Measurements from ENCODE around the gene ADAT3.

DNA sequence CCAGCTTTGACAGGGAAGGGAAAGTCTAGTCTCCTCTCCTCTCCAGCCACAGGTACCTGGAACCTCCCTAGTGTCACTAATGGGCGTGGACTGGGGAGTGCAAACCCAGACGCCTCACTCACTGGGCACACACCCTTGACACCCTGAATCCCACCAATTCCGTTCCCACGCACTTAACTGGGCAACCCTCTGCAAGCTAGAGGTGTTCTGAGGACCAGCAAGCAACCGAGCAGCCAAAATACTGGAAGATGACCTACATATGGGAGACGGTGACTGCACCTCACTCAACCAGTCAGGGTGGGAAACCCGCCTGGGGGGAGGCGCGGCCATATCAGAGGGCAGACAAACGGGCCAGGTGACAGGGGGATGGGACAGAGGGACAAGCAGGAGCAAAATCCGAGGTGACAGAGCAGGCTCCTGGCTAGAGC is 20.9 kb upstream of the ADAT3 start:
- TF ChIP-seq, protein P1, sequence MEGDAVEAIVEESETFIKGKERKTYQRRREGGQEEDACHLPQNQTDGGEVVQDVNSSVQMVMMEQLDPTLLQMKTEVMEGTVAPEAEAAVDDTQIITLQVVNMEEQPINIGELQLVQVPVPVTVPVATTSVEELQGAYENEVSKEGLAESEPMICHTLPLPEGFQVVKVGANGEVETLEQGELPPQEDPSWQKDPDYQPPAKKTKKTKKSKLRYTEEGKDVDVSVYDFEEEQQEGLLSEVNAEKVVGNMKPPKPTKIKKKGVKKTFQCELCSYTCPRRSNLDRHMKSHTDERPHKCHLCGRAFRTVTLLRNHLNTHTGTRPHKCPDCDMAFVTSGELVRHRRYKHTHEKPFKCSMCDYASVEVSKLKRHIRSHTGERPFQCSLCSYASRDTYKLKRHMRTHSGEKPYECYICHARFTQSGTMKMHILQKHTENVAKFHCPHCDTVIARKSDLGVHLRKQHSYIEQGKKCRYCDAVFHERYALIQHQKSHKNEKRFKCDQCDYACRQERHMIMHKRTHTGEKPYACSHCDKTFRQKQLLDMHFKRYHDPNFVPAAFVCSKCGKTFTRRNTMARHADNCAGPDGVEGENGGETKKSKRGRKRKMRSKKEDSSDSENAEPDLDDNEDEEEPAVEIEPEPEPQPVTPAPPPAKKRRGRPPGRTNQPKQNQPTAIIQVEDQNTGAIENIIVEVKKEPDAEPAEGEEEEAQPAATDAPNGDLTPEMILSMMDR (conservative IDR thresholded peaks at IDR 0.05 in 1 of 2, IDR thresholded peaks at IDR 0.05 in 1 of 2; ENCODE audit: low read depth in 1 of 2, low read length in 2 of 2): no peak
- TF ChIP-seq EZH2 (IDR thresholded peaks at IDR 0.05; ENCODE audit: low read length, missing control alignments): no peak
